ENCODE results near the gene FAM83G.

The FAM83G gene

GRCh38 chr17:19009970-19010369 is 5.4 kb upstream of the FAM83G start:
- DNase-seq = no peak

GRCh38 chr17:19006698-19007097 is 2.1 kb upstream of the FAM83G start:
- DNase-seq = no peak

GRCh38 chr17:19005789-19006430 is 1.3 kb upstream of the FAM83G start:
- DNase-seq = no peak

GRCh38 chr17:19005137-19005773 is 691 bp upstream of the FAM83G start:
- no peak for DNase-seq

- DNase-seq = peak; percentile 19
Measured at GRCh38 chr17:19003543-19004420, 782 bp downstream of the FAM83G start.

- no peak for DNase-seq
Measured at GRCh38 chr17:19002805-19003542, 1.6 kb downstream of the FAM83G start.

GRCh38 chr17:19001907-19002590 is 2.5 kb downstream of the FAM83G start:
- DNase-seq = no peak

GRCh38 chr17:19000531-19001325 is 3.8 kb downstream of the FAM83G start:
- no peak for DNase-seq

GRCh38 chr17:18999911-19000310 is 4.7 kb downstream of the FAM83G start:
- no peak for DNase-seq

GRCh38 chr17:18999394-18999793 is 5.2 kb downstream of the FAM83G start:
- DNase-seq = no peak

- no peak for DNase-seq
Measured at GRCh38 chr17:18997650-18998196, 6.8 kb downstream of the FAM83G start.

- no peak for DNase-seq
Measured at GRCh38 chr17:18996458-18996857, 8.1 kb downstream of the FAM83G start.

GRCh38 chr17:18995220-18995619 is 9.3 kb downstream of the FAM83G start:
- no peak for DNase-seq

- no peak for DNase-seq
Measured at GRCh38 chr17:18994631-18995030, 9.9 kb downstream of the FAM83G start.

- no peak for DNase-seq
Measured at GRCh38 chr17:18993905-18994526, 10.5 kb downstream of the FAM83G start.

GRCh38 chr17:18992454-18993130 is 12.0 kb downstream of the FAM83G start:
- DNase-seq = no peak

GRCh38 chr17:18991531-18992315 is 12.8 kb downstream of the FAM83G start:
- no peak for DNase-seq

GRCh38 chr17:18990331-18990730 is 14.2 kb downstream of the FAM83G start:
- DNase-seq = no peak

- DNase-seq = no peak
Measured at GRCh38 chr17:18988546-18989173, 15.9 kb downstream of the FAM83G start.

All from effector CD4-positive, alpha-beta T cell (primary cell).